CD4-positive, CD25-positive, alpha-beta regulatory T cell (primary cell): Measurements from ENCODE around the gene ASTN2. TPM values are rescaled to one million over a fixed set of nuclear protein-coding genes. Genes with fewer than 3 reads are reported as not detected.

ENCODE experiments used
- ATAC-seq, 2 donors: fragments of 150-1000 bp; cut with Tn5 transposase; one replicate each; pipeline ENCODE4 v1.10.0; 2021; ENCODE audit warnings: low read depth in 2 of 2, moderate number of reproducible peaks in 2 of 2, moderate library complexity in 1 of 2
- DNase-seq, 3 donors: peaks; one replicate each; pipeline versions ENCODE4 v3.0.0 to v3.0.0-alpha.2; 2012 to 2022; ENCODE audit warnings: mixed read lengths in 1 of 3
- H3K27ac ChIP-seq: one replicate; pipeline ENCODE4 v1.7.0; 2013; ENCODE audit warnings: mild to moderate bottlenecking, low read length; ENCODE audit not compliant: insufficient read depth, poor library complexity, severe bottlenecking
- H3K27me3 ChIP-seq: one replicate; pipeline ENCODE4 v1.7.0; 2013; ENCODE audit warnings: low read length; ENCODE audit not compliant: control insufficient read depth, insufficient read depth
- H3K36me3 ChIP-seq: one replicate; pipeline ENCODE4 v1.7.0; 2013; ENCODE audit warnings: mild to moderate bottlenecking, low read length, moderate library complexity; ENCODE audit not compliant: control insufficient read depth, insufficient read depth
- H3K4me1 ChIP-seq: 2 replicates; pipeline ENCODE4 v1.7.0; 2013; ENCODE audit warnings: mild to moderate bottlenecking, low read length; ENCODE audit not compliant: insufficient read depth, control insufficient read depth, poor library complexity, severe bottlenecking
- H3K4me3 ChIP-seq: one replicate; pipeline ENCODE4 v1.7.0; 2013; ENCODE audit warnings: low read depth, mild to moderate bottlenecking, low read length, moderate library complexity
- H3K9me3 ChIP-seq, 2 experiments: 1 replicate in 1 of 2; 2 replicates in 1 of 2; pipeline ENCODE4 v1.7.0; 2013; ENCODE audit warnings: low read length in 2 of 2, mild to moderate bottlenecking in 1 of 2, moderate library complexity in 1 of 2; ENCODE audit not compliant: control insufficient read depth in 2 of 2
- H3K27ac Mint-ChIP-seq, 3 donors: one replicate each; pipeline ENCODE4 v1.8.0; 2020 to 2022; ENCODE audit warnings: mild to moderate bottlenecking in 3 of 3, mixed read lengths in 3 of 3, moderate library complexity in 2 of 3
- H3K27me3 Mint-ChIP-seq: one replicate; pipeline ENCODE4 v1.8.0; 2022; ENCODE audit warnings: mild to moderate bottlenecking, mixed read lengths
- H3K36me3 Mint-ChIP-seq: one replicate; pipeline ENCODE4 v1.8.0; 2020; ENCODE audit warnings: mixed read lengths
- H3K4me1 Mint-ChIP-seq, 4 donors: one replicate each; pipeline ENCODE4 v1.8.0; 2020 to 2022; ENCODE audit warnings: mixed read lengths in 4 of 4, mild to moderate bottlenecking in 1 of 4
- H3K4me3 Mint-ChIP-seq, 4 donors: one replicate each; pipeline ENCODE4 v1.8.0; 2020 to 2022; ENCODE audit warnings: mild to moderate bottlenecking in 4 of 4, mixed read lengths in 4 of 4, moderate library complexity in 3 of 4
- H3K9me3 Mint-ChIP-seq, 7 donors: one replicate each; pipeline ENCODE4 v1.8.0; 2020 to 2022; ENCODE audit warnings: mixed read lengths in 7 of 7, mild to moderate bottlenecking in 3 of 7, moderate library complexity in 2 of 7
- polyA plus RNA-seq, 4 donors: library from polyadenylated mRNA; unstranded; fragments of 300-500 nt; fragmentation: Illumina TruSeq; gene quantifications; one replicate each; pipeline ENCODE4 v1.2.3, GENCODE V29; 2021
- total RNA-seq: library from RNA; stranded (reverse); gene quantifications from one replicate; pipeline ENCODE4 v1.2.3, GENCODE V29; 2022

ASTN2 gene
- total and polyA plus RNA-seq, 5 donors from 2014 or later, result 5.0 to 9.9 (median 7.4) TPM

GRCh38 chr9:117046666-117047327 is 368.1 kb downstream of the ASTN2 start:
- Mint-ChIP-seq H3K27ac (no peak overlapping the region), H3K4me1 (no peaks in the 10 kb centered on the region), H3K27me3 (no peaks in the 10 kb centered on the region), H3K36me3 (no peaks in the 10 kb centered on the region), H3K4me3 (no peak overlapping the region), H3K9me3 (peaks cover 0 to 3% (median 0%) of the 10 kb centered on the region in 7 donors)
- ATAC-seq (no peak), DNase-seq (no peak)
- no peak overlapping the region for H3K27ac ChIP-seq
- no peaks in the 10 kb centered on the region for H3K36me3 ChIP-seq
- H3K4me3 ChIP-seq, result no peak overlapping the region
- H3K27me3 ChIP-seq, result no peaks in the 10 kb centered on the region
- H3K4me1 ChIP-seq, result no peaks in the 10 kb centered on the region
- no peaks in the 10 kb centered on the region for H3K9me3 ChIP-seq

- Histone ChIP-seq H3K27me3 (no peaks in the 10 kb centered on the region), H3K36me3 (no peaks in the 10 kb centered on the region), H3K9me3 (no peaks in the 10 kb centered on the region), H3K4me1 (no peaks in the 10 kb centered on the region), H3K4me3 (no peak overlapping the region), H3K27ac (no peak overlapping the region)
- ATAC-seq (no peak), DNase-seq (no peak)
- H3K27ac Mint-ChIP-seq, result no peak overlapping the region
- H3K36me3 Mint-ChIP-seq, result no peaks in the 10 kb centered on the region
- H3K9me3 Mint-ChIP-seq, result peaks cover 0 to 8% (median 2%) of the 10 kb centered on the region in 7 donors
- H3K4me3 Mint-ChIP-seq, result no peak overlapping the region
- H3K27me3 Mint-ChIP-seq, result no peaks in the 10 kb centered on the region
- no peaks in the 10 kb centered on the region for H3K4me1 Mint-ChIP-seq
Observed at GRCh38 chr9:117044241-117044640, 370.6 kb downstream of the ASTN2 start.

GRCh38 chr9:117043159-117043558 is 371.7 kb downstream of the ASTN2 start:
- no peaks in the 10 kb centered on the region for H3K9me3 ChIP-seq
- Mint-ChIP-seq H3K9me3 (peaks cover 0 to 8% (median 2%) of the 10 kb centered on the region in 7 donors), H3K4me3 (no peak overlapping the region)

DNA sequence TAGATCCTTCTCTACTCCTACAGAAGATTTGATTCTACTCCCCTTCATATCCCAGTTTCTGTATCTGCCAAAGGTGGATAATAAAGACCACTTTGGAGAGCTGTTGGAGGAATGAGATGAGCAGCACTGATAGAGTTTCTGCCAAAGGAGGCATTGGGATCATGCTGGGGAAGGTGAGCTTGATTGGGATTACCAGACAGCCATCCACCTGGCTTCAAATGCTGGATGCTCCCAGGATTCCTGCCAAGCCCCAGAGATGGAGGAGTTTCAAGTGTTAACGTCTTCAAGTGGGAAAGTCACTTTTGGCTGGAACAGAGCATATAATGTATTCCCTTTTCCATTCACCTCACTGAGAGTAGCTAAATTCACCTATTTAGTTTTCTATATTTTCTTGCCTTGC is 379.3 kb downstream of the ASTN2 start:
- Histone ChIP-seq H3K4me1 (no peaks in the 10 kb centered on the region), H3K27me3 (no peaks in the 10 kb centered on the region), H3K36me3 (no peaks in the 10 kb centered on the region), H3K9me3 (no peaks in the 10 kb centered on the region), H3K4me3 (no peak overlapping the region), H3K27ac (no peak overlapping the region)
- Mint-ChIP-seq H3K27ac (no peak overlapping the region), H3K27me3 (no peaks in the 10 kb centered on the region), H3K4me3 (no peak overlapping the region), H3K36me3 (no peaks in the 10 kb centered on the region), H3K9me3 (peaks cover 0 to 4% (median 2%) of the 10 kb centered on the region in 7 donors), H3K4me1 (no peaks in the 10 kb centered on the region)
- ATAC-seq, result no peak
- no peak for DNase-seq

More at GRCh38 chr9:117043159-117043558, 371.7 kb downstream of the ASTN2 start:
- no peak overlapping the region for H3K27ac ChIP-seq
- DNase-seq, result no peak
- Mint-ChIP-seq H3K4me1 (no peaks in the 10 kb centered on the region), H3K27ac (no peak overlapping the region), H3K27me3 (no peaks in the 10 kb centered on the region), H3K36me3 (no peaks in the 10 kb centered on the region)
- H3K27me3 ChIP-seq, result no peaks in the 10 kb centered on the region
- no peak overlapping the region for H3K4me3 ChIP-seq
- H3K36me3 ChIP-seq, result no peaks in the 10 kb centered on the region
- H3K4me1 ChIP-seq, result no peaks in the 10 kb centered on the region
- ATAC-seq, result no peak

DNA sequence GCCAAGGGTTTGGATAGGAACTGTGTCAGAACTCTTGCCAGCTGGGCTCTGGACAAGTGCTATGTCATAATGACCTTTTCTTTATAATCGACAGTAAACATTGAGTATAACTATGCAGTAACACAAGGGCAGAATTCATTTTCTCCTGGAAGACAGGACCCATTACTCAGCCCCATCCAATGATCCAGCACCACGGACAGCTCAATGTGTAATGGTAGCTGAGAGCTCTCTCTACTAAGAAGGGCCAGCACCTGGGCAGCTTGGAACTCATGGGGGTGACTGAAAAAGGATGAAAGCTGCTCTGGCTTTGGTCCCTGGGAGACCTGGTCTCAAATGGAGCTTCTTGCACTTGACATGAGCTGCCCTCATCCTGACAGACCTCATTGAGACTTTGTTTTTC is 380.0 kb downstream of the ASTN2 start:
- Mint-ChIP-seq H3K27ac (no peak overlapping the region), H3K4me3 (no peak overlapping the region), H3K9me3 (peaks cover 0 to 4% (median 2%) of the 10 kb centered on the region in 7 donors), H3K27me3 (no peaks in the 10 kb centered on the region), H3K36me3 (no peaks in the 10 kb centered on the region), H3K4me1 (no peaks in the 10 kb centered on the region)
- no peaks in the 10 kb centered on the region for H3K27me3 ChIP-seq
- no peak overlapping the region for H3K4me3 ChIP-seq
- no peaks in the 10 kb centered on the region for H3K9me3 ChIP-seq
- no peaks in the 10 kb centered on the region for H3K4me1 ChIP-seq
- no peak overlapping the region for H3K27ac ChIP-seq
- ATAC-seq (no peak), DNase-seq (no peak)
- no peaks in the 10 kb centered on the region for H3K36me3 ChIP-seq

DNA sequence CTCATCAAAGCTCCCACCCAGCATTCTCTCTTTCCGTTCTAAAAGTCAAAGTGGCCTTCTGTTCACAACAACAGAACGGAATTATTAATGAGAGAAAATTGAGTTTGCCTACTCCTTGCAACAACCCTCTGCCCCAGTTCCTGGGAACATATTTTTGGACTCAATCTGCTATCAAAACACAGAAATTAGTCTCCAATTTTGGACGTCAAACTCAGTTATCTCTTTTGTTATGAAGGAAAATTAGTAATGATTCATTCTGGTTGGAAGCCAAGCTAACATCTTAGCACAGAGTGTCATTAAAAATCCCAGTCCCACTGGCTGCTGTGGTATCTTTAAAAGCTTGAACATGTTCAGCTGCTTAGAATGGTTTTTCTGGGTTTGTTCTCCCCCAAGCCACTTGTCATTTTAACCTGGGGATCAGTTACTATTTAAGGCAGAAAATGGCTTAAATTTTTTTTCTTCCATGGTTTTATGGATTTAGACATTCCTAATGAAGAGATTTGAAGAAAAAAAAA is 384.5 kb downstream of the ASTN2 start:
- Histone ChIP-seq H3K4me1 (no peaks in the 10 kb centered on the region), H3K4me3 (no peak overlapping the region), H3K27me3 (no peaks in the 10 kb centered on the region), H3K36me3 (no peaks in the 10 kb centered on the region), H3K9me3 (no peaks in the 10 kb centered on the region), H3K27ac (no peak overlapping the region)
- DNase-seq (no peak), ATAC-seq (no peak)
- Mint-ChIP-seq H3K9me3 (peaks cover 0 to 5% (median 1%) of the 10 kb centered on the region in 7 donors), H3K4me3 (no peak overlapping the region), H3K27me3 (no peaks in the 10 kb centered on the region), H3K36me3 (no peaks in the 10 kb centered on the region), H3K27ac (no peak overlapping the region), H3K4me1 (no peaks in the 10 kb centered on the region)

- no peak overlapping the region for H3K27ac Mint-ChIP-seq
- no peaks in the 10 kb centered on the region for H3K4me1 Mint-ChIP-seq
- Histone ChIP-seq H3K27ac (no peak overlapping the region), H3K27me3 (no peaks in the 10 kb centered on the region), H3K4me1 (no peaks in the 10 kb centered on the region), H3K36me3 (no peaks in the 10 kb centered on the region), H3K4me3 (no peak overlapping the region), H3K9me3 (no peaks in the 10 kb centered on the region)
- no peak overlapping the region for H3K4me3 Mint-ChIP-seq
- H3K9me3 Mint-ChIP-seq, result peaks cover 0 to 5% (median 1%) of the 10 kb centered on the region in 7 donors
- H3K27me3 Mint-ChIP-seq, result no peaks in the 10 kb centered on the region
- ATAC-seq (no peak), DNase-seq (no peak)
- H3K36me3 Mint-ChIP-seq, result no peaks in the 10 kb centered on the region
Observed at GRCh38 chr9:117029341-117029740, 385.5 kb downstream of the ASTN2 start.
